NCI-H2171 (cell line): Measurements from ENCODE around the gene ATP5PD.
"Not testable (repeated sequence)": the region's sequence is repeated elsewhere in the genome, so short reads cannot be mapped to it uniquely, and the experiment has no call there.

Experiments used
- DNase-seq: peaks from one replicate; lab custom pipeline; 2025; lab: John Stamatoyannopoulos, UW

ATP5PD gene

GRCh38 chr17:75020331-75021110 is 26.2 kb downstream of the ATP5PD start:
- DNase-seq = no peak

GRCh38 chr17:75019710-75020109 is 27.1 kb downstream of the ATP5PD start:
- DNase-seq = no peak

GRCh38 chr17:75019146-75019545 is 27.6 kb downstream of the ATP5PD start:
- no peak for DNase-seq

GRCh38 chr17:75013092-75013559 is 33.6 kb downstream of the ATP5PD start:
- DNase-seq = no peak

GRCh38 chr17:75012346-75013091 is 34.2 kb downstream of the ATP5PD start, which contains the start of gene MRPL58:
Gene MRPL58, plus strand, starts transcription at chr17:75012670. Its CDS starts 17 bp downstream, at chr17:75012687.
- peak; percentile 86 for DNase-seq

- DNase-seq = no peak
Measured at GRCh38 chr17:75012096-75012345, 34.7 kb downstream of the ATP5PD start.

GRCh38 chr17:75011401-75012095 is 35.2 kb downstream of the ATP5PD start:
- DNase-seq = peak; percentile 83

GRCh38 chr17:75010683-75011400 is 35.9 kb downstream of the ATP5PD start:
- DNase-seq = peak; percentile 94

- no peak for DNase-seq
Measured at GRCh38 chr17:75009139-75009724, 37.5 kb downstream of the ATP5PD start.

- peak; percentile 11 for DNase-seq
Measured at GRCh38 chr17:75008373-75008772, 38.4 kb downstream of the ATP5PD start.

GRCh38 chr17:75006653-75007052 is 40.1 kb downstream of the ATP5PD start:
- DNase-seq = no peak

GRCh38 chr17:75006084-75006483 is 40.7 kb downstream of the ATP5PD start:
- DNase-seq = not testable (repeated sequence)

- no peak for DNase-seq
Measured at GRCh38 chr17:75005291-75005690, 41.5 kb downstream of the ATP5PD start.

- DNase-seq = no peak
Measured at GRCh38 chr17:75004371-75004770, 42.4 kb downstream of the ATP5PD start.

- no peak for DNase-seq
Measured at GRCh38 chr17:75003957-75004355, 42.8 kb downstream of the ATP5PD start.

GRCh38 chr17:75003070-75003956 is 43.5 kb downstream of the ATP5PD start:
- no peak for DNase-seq

GRCh38 chr17:75001915-75002843 is 44.6 kb downstream of the ATP5PD start:
- DNase-seq = no peak

- DNase-seq = no peak
Measured at GRCh38 chr17:74999523-74999922, 47.2 kb downstream of the ATP5PD start.

- no peak for DNase-seq
Measured at GRCh38 chr17:74998783-74999182, 48.0 kb downstream of the ATP5PD start.

GRCh38 chr17:74995847-74996246 is 50.9 kb downstream of the ATP5PD start:
- no peak for DNase-seq
